Heart right ventricle (tissue), 16 donors: ENCODE data around the gene FANK1. TPM values are rescaled to one million over a fixed set of nuclear protein-coding genes. Genes with fewer than 3 reads are reported as not detected.

ENCODE experiments used
- ATAC-seq, 8 donors: fragments of 200-7000 bp; cut with Tn5 transposase; one replicate each; pipeline ENCODE4 v1.9.1; 2020; ENCODE audit warnings: mild to moderate bottlenecking in 8 of 8, moderate library complexity in 8 of 8, moderate number of reproducible peaks in 1 of 8
- DNase-seq, 2 donors: peaks; one replicate each; pipeline ENCODE4 v3.0.0-alpha.2; 2020
- H3K27ac ChIP-seq, 10 donors: fragments of 200-600 bp; sonication (generic) in 2 of 10; one replicate each; pipeline versions ENCODE4 v1.5.0 to v1.8.0; 2020 to 2022; ENCODE audit warnings: mild to moderate bottlenecking in 3 of 10
- H3K27me3 ChIP-seq, 7 donors: fragments of 200-600 bp; one replicate each; pipeline ENCODE4 v1.8.0; 2021 to 2022; ENCODE audit warnings: mild to moderate bottlenecking in 2 of 7
- H3K36me3 ChIP-seq, 9 donors: fragments of 200-600 bp; sonication (generic) in 1 of 9; one replicate each; pipeline versions ENCODE4 v1.5.0 to v1.8.0; 2020 to 2022; ENCODE audit warnings: mild to moderate bottlenecking in 2 of 9
- H3K4me1 ChIP-seq, 9 donors: fragments of 200-600 bp; sonication (generic) in 1 of 9; one replicate each; pipeline versions ENCODE4 v1.5.0 to v1.8.0; 2020 to 2022; ENCODE audit warnings: mild to moderate bottlenecking in 4 of 9
- H3K4me3 ChIP-seq, 10 donors: fragments of 200-600 bp; sonication (generic) in 2 of 10; one replicate each; pipeline versions ENCODE4 v1.5.0 to v1.8.0; 2020 to 2022; ENCODE audit warnings: mild to moderate bottlenecking in 7 of 10, moderate library complexity in 2 of 10
- H3K9me3 ChIP-seq, 11 donors: fragments of 200-600 bp in 10 of 11; sonication (generic) in 2 of 11; one replicate each; pipeline versions ENCODE4 v1.5.0 to v1.8.0; 2013 to 2022; ENCODE audit warnings: mild to moderate bottlenecking in 2 of 11, control low read depth in 1 of 11, moderate library complexity in 1 of 11
- CTCF ChIP-seq, 9 donors: fragments of 200-600 bp; sonication (generic) in 2 of 9; IDR thresholded peaks; one replicate each; pipeline versions ENCODE4 v1.5.0 to v1.8.0; 2021 to 2022; ENCODE audit warnings: antibody characterized with exemption in 9 of 9, mild to moderate bottlenecking in 5 of 9, moderate library complexity in 1 of 9
- WGBS, 2 donors: extraction: QIAGEN DNeasy Blood & Tissue Kit; methylation state at CpG; one replicate each; pipeline ENCODE4 v1.1.7; 2013; ENCODE audit warnings: inconsistent platforms in 1 of 2; 5-methylcytosine and 5-hydroxymethylcytosine counted together
- intact Hi-C, 10 donors: fragments of 100-400 bp; cut with DNase I; formaldehyde crosslinking; loops; one replicate each; pipeline versions ENCODE4 v1.11.1 to v1.14.2; 2022
- polyA plus RNA-seq, 2 donors: library from polyadenylated mRNA; stranded (reverse); fragments of 200-250 nt; gene quantifications; one replicate each; pipeline ENCODE4 v1.2.3, GENCODE V29; 2013
- total RNA-seq, 10 donors: library from RNA; stranded (reverse); fragmentation: NEBNext Ultra II Directional in 3 of 10; extraction: Animal tissue kit (Norgen Biotek cat#: 25700) in 3 of 10; gene quantifications; one replicate each; pipeline versions ENCODE4 v1.2.1 to v1.2.4, GENCODE V29; 2021 to 2023
- donor health status: Arrhythmogenic right ventricular cardiomyopathy.
- donor health status: ischemic (EF 13 %, LVEDD 7.1; RV severe dilation, severe dysfunction).
- donor health status: healthy with polysubstance abuse.
- donor health status: DM: no; HTN: yes; CAD: no.
- donor health status: DM: no; HTN: no; CAD: no.
- donor health status: ischemic (EF 25% LVEDD 6.9; RV normal size, moderate dysfunction).
- donor health status: ischemic (EF 25% LVEDD 5.7; RV mildly dilated, moderate dysfunction).
- donor health status: healthy.
- donor health status: DM: yes; HTN: yes; CAD: no.
- donor health status: Ischemic cardiomyopathy.
- donor health status: ischemic (EF 35%, LVEDD 5.7; RV mildly dilated, moderate dysfunction).
- donor health status: nonischemic (EF 11% LVEDD 7.7; RV severe dilation, severe dysfunction).
- donor health status: DM: yes; HTN: yes; CAD: no.
- donor health status: PGD.
- donor health status: ischemic (EF 29% LVEDD 5.4; RV normal size, mild dysfunction).
- donor health status: nonischemic (EF 23%, LVEDD 6.1; RV moderate dilation, normal function).

Gene FANK1
- total and polyA plus RNA-seq, 12 donors: 0.40 to 1.2 (median 0.68) TPM; not detected in 3

- TF ChIP-seq CTCF (IDR thresholded peaks at IDR 0.05): no peak
- peak overlapping the region in 1 of 10 donors; percentile 12 for H3K4me3 ChIP-seq
- no peaks in the 10 kb centered on the region for H3K36me3 ChIP-seq
- H3K9me3 ChIP-seq: no peaks in the 10 kb centered on the region
- no peaks in the 10 kb centered on the region for H3K27me3 ChIP-seq
- H3K27ac ChIP-seq: peak overlapping the region in 9 of 10 donors; percentile 24 to 78 (median 48)
- ATAC-seq (peak; percentile 95 to 99 (median 97)), DNase-seq (peak; percentile 81 to 93)
- 15 to 19% methylated on average over 12 of the region's 12 CpGs for WGBS, 2 donors
- peaks cover 4 to 33% (median 22%) of the 10 kb centered on the region in 9 donors for H3K4me1 ChIP-seq
- intact Hi-C loops: no loop called here
Observed at GRCh38 chr10:126041804-126042231, 145.5 kb downstream of the FANK1 start.

DNA sequence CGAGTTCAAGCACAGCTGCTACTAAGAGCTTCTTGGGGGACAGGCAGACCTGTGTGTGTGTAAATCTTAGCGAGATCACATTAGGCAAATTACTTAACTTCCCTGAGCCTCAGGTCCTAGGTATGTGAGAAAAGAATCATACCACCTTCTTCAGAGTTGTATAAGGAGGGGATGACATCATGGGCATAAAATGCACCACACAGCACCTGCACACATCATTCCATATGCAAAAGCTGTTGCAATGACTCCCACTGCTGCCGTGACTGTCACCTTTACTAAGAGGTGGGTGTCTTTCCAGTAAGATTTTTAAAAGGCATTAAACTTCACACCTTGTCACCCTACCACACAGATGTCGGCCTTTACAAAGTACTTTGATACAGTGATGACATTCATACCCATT lies 146.0 kb downstream of the FANK1 start:
- Histone ChIP-seq H3K27me3 (no peaks in the 10 kb centered on the region), H3K4me1 (peaks cover 4 to 33% (median 22%) of the 10 kb centered on the region in 9 donors), H3K4me3 (peak overlapping the region in 1 of 10 donors; percentile 12), H3K27ac (peak overlapping the region in 9 of 10 donors; percentile 24 to 78 (median 48)), H3K9me3 (no peaks in the 10 kb centered on the region), H3K36me3 (no peaks in the 10 kb centered on the region)
- WGBS, 2 donors: 57 to 68% methylated on average over 4 of the region's 4 CpGs
- TF ChIP-seq CTCF (IDR thresholded peaks at IDR 0.05): no peak
- ATAC-seq (no peak), DNase-seq (no peak)
- intact Hi-C loops: no loop called here

DNA sequence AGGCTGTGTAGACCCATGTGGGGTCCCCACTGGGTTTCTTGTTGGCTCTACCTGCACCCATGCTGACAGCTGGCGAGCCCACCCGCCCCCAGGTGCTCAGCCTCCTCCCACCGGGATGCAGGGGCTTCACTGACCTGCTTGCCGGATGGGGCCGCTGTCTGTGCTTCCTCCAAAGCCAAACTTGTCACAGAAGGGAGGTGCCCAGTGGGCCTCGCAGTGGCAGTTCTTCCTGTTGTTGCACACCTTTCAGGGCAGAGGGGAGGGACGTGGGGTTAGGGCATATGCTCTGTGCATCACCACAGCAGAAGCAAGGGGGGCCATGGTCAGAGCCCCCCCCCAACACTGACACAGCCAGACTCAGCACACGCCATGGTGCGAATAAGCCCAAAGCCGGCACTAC lies 146.5 kb downstream of the FANK1 start:
- Histone ChIP-seq H3K4me1 (peaks cover 4 to 33% (median 22%) of the 10 kb centered on the region in 9 donors), H3K9me3 (no peaks in the 10 kb centered on the region), H3K27me3 (no peaks in the 10 kb centered on the region), H3K36me3 (no peaks in the 10 kb centered on the region), H3K27ac (peak overlapping the region in 4 of 10 donors; percentile 24 to 78 (median 56)), H3K4me3 (no peak overlapping the region)
- ATAC-seq (no peak), DNase-seq (no peak)
- TF ChIP-seq CTCF (IDR thresholded peaks at IDR 0.05): no peak
- 79 to 82% methylated on average over 10 of the region's 10 CpGs for WGBS, 2 donors
- intact Hi-C loops: no loop called here

DNA sequence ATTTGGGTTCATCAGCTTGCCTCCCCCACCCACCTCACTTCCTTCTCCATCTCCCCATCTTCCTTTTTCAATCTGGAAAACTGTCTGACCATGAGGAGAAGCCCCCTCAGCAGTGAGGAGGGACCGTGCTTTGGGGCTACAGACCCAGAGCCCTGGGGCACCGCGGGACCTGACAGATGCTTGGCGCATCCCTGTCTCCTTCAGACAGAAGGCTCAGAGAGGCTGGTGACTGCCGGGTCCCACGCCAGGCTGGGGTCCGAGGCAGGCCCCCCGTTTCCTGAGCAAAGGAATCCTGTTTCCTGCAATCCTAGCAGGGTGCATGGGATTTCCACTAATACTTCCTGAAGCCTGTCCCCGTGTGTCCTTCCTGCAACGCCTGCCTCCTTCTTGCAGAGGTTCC lies 147.0 kb downstream of the FANK1 start:
- 68 to 76% methylated on average over 10 of the region's 10 CpGs for WGBS, 2 donors
- no peak for ATAC-seq
- Histone ChIP-seq H3K9me3 (no peaks in the 10 kb centered on the region), H3K36me3 (no peaks in the 10 kb centered on the region), H3K27ac (no peak overlapping the region), H3K4me3 (no peak overlapping the region), H3K27me3 (no peaks in the 10 kb centered on the region), H3K4me1 (peaks cover 4 to 33% (median 22%) of the 10 kb centered on the region in 9 donors)
- no peak for DNase-seq
- TF ChIP-seq CTCF (IDR thresholded peaks at IDR 0.05): no peak
- intact Hi-C loops: no loop called here
